ENCODE data around the gene MLLT10. TPM values are rescaled to one million over a fixed set of nuclear protein-coding genes. Genes with fewer than 3 reads are reported as not detected.
A peak's percentile ranks its signal among the peaks of the same experiment; 100 is the strongest.

The MLLT10 gene
- total RNA-seq, 1 experiment from 2014 or later = 72.3 TPM

GRCh38 chr10:21722209-21722608, 188.2 kb downstream of the MLLT10 start:
- H3K27me3 Mint-ChIP-seq (ENCODE audit: low read depth) = no peaks in the 10 kb centered on the region
- DNase-seq = no peak
- no peak overlapping the region for H2BK20ac ChIP-seq (ENCODE audit: low read depth, low read length, poor library complexity, severe bottlenecking)
- TF ChIP-seq CTCF (conservative IDR thresholded peaks at IDR 0.05) = no peak; the same call in 2 of the 3 replicates
- H3K9me3 ChIP-seq (ENCODE audit: control insufficient read depth, low read depth, low read length) = no peaks in the 10 kb centered on the region
- no peak overlapping the region for H2AK5ac ChIP-seq (ENCODE audit: insufficient read length, low read length)
- no peaks in the 10 kb centered on the region for H3K79me1 ChIP-seq (ENCODE audit: insufficient read depth, low read depth, low read length, poor library complexity, severe bottlenecking)
- H3K36me3 Mint-ChIP-seq (ENCODE audit: insufficient read depth in 1 of 3, low read depth in 3 of 3) = peaks cover 2 to 22% (median 14%) of the 10 kb centered on the region in 3 experiments; a peak in 4 of 7 replicates
- H3K4me3 Mint-ChIP-seq = no peak overlapping the region
- no peak overlapping the region for H3K4ac ChIP-seq (ENCODE audit: low read depth, low read length)
- H4K8ac ChIP-seq (replicated peaks; ENCODE audit: insufficient read length, low read depth, low read length) = no peak overlapping the region
- no peak overlapping the region for H3K9ac ChIP-seq (ENCODE audit: extremely low read depth, insufficient read length, low read length)
- H3K18ac ChIP-seq (ENCODE audit: insufficient read length, low read depth, low read length) = no peak overlapping the region
- peaks cover 3% of the 10 kb centered on the region; the same call in 1 of the 2 replicates for H3K4me1 ChIP-seq (ENCODE audit: insufficient read depth, low read length)
- H3K23ac ChIP-seq (ENCODE audit: insufficient read length, low read depth, low read length) = no peak overlapping the region
- H2BK120ac ChIP-seq (ENCODE audit: low read depth, low read length, poor library complexity, severe bottlenecking) = no peak overlapping the region
- H3K4me1 Mint-ChIP-seq = peaks cover 32 to 33% of the 10 kb centered on the region in 2 experiments
- H2AFZ ChIP-seq (ENCODE audit: low read length) = no peak overlapping the region
- H3T11ph ChIP-seq (ENCODE audit: low read length) = no peak overlapping the region
- H3K4me2 ChIP-seq (ENCODE audit: insufficient read depth, insufficient read length, low read length) = no peak overlapping the region
- no peak overlapping the region for H3K56ac ChIP-seq (ENCODE audit: insufficient read length, low read depth, low read length)
- H2BK12ac ChIP-seq (ENCODE audit: insufficient read length, low read depth, low read length) = no peak overlapping the region
- no peak overlapping the region for H2BK5ac ChIP-seq (ENCODE audit: insufficient read length, low read length)
- H3K27ac Mint-ChIP-seq = peak overlapping the region in 1 of 3 experiments; percentile 38; a peak in 1 of 7 replicates
- no peak overlapping the region for H4K5ac ChIP-seq (ENCODE audit: insufficient read length, low read depth, low read length)
- no peak overlapping the region for H4K91ac ChIP-seq (ENCODE audit: insufficient read length, low read depth, low read length)
- no peak overlapping the region for H3K14ac ChIP-seq (ENCODE audit: insufficient read depth, low read length)
- WGBS (ENCODE audit: extremely low coverage, insufficient read length, low lambda C conversion rate) = no CpG with 5 or more reads among the region's 2 CpGs
- no peaks in the 10 kb centered on the region for H3K27me3 ChIP-seq (ENCODE audit: insufficient read depth, low read length)
- no peaks in the 10 kb centered on the region for H3K23me2 ChIP-seq (ENCODE audit: insufficient read length, low read depth, low read length, poor library complexity, severe bottlenecking)
- no peaks in the 10 kb centered on the region for H4K20me1 ChIP-seq (ENCODE audit: control insufficient read depth, insufficient read depth, insufficient read length)
- no peak overlapping the region for H3K27ac ChIP-seq (ENCODE audit: insufficient read length, low read depth, low read length)
- H3K9me3 Mint-ChIP-seq = no peaks in the 10 kb centered on the region
- H3K79me2 ChIP-seq (ENCODE audit: insufficient read depth, low read length) = no peaks in the 10 kb centered on the region
- H2BK15ac ChIP-seq (ENCODE audit: low read depth, low read length) = no peak overlapping the region
